ENCODE results near the gene ENOPH1.

DNA sequence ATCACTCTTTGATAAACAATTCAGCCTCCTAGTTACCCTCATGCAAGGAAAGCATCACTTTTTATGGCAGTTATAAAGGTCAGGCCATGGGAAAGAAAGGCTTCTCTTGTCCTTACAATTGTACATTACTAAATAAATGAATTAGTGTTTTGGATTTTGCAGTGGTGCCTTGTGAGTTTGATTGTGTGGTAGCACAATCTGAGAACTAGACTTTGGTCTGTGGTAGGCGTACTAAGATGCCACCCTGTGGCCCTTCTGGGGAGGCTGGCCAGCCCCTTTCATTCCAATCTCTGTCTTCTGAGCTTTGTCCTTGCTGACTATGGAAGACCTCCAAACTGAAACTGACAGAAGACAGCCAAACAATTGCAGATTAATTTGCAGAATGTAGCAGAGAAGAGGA lies 42.0 kb upstream of the ENOPH1 start:
- TF ChIP-seq NR3C1 (CRISPR knock-in tag; IDR thresholded peaks at IDR 0.05) (no peak), JUN (CRISPR knock-in tag; IDR thresholded peaks at IDR 0.05) (no peak), ZBTB3 (CRISPR knock-in tag; IDR thresholded peaks at IDR 0.05; ENCODE audit: borderline replicate concordance, low read depth) (no peak), NR2F2 (IDR thresholded peaks at IDR 0.05; ENCODE audit: borderline replicate concordance, low read depth) (no peak)
- TF ChIP-seq, protein P1, sequence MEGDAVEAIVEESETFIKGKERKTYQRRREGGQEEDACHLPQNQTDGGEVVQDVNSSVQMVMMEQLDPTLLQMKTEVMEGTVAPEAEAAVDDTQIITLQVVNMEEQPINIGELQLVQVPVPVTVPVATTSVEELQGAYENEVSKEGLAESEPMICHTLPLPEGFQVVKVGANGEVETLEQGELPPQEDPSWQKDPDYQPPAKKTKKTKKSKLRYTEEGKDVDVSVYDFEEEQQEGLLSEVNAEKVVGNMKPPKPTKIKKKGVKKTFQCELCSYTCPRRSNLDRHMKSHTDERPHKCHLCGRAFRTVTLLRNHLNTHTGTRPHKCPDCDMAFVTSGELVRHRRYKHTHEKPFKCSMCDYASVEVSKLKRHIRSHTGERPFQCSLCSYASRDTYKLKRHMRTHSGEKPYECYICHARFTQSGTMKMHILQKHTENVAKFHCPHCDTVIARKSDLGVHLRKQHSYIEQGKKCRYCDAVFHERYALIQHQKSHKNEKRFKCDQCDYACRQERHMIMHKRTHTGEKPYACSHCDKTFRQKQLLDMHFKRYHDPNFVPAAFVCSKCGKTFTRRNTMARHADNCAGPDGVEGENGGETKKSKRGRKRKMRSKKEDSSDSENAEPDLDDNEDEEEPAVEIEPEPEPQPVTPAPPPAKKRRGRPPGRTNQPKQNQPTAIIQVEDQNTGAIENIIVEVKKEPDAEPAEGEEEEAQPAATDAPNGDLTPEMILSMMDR (CRISPR knock-in tag; IDR thresholded peaks at IDR 0.05), result peak; percentile 51
- TF ChIP-seq, protein P2, sequence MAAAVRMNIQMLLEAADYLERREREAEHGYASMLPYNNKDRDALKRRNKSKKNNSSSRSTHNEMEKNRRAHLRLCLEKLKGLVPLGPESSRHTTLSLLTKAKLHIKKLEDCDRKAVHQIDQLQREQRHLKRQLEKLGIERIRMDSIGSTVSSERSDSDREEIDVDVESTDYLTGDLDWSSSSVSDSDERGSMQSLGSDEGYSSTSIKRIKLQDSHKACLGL (CRISPR knock-in tag; IDR thresholded peaks at IDR 0.05), result no peak
